ENCODE results near the gene RFX3. TPM values are rescaled to one million over a fixed set of nuclear protein-coding genes. Genes with fewer than 3 reads are reported as not detected.

The RFX3 gene
- total and polyA plus RNA-seq, 2 donors (not counting 3 experiments of a cell fraction or from before 2014, with no cell fraction given), result 4.8 to 10.5 TPM

GRCh38 chr9:3455094-3455493 lies 70.7 kb downstream of the RFX3 start:
- intact Hi-C loops (cut with micrococcal nuclease) (no loop called here), dilution Hi-C loops (cut with MboI; ENCODE audit: extremely low pct_ligation_motif_present, low sequenced_read_pairs) (no loop called here)
- Histone ChIP-seq H3K36me3 (ENCODE audit: control insufficient read depth in 2 of 2, extremely low read depth in 1 of 2, insufficient read depth in 2 of 2, low read length in 2 of 2) (no peaks in the 10 kb centered on the region), H3K9ac (replicated peaks; ENCODE audit: extremely low read depth, insufficient read depth, low read length) (no peak overlapping the region), H3K9me1 (replicated peaks; ENCODE audit: control insufficient read depth, extremely low read depth, insufficient read depth, low read length) (no peaks in the 10 kb centered on the region), H3K9me3 (replicated peaks; ENCODE audit: control insufficient read depth, insufficient read depth, low read length) (no peaks in the 10 kb centered on the region), H4K20me1 (replicated peaks; ENCODE audit: control insufficient read depth, extremely low read depth, insufficient read depth, low read length) (no peaks in the 10 kb centered on the region), H3K4me3 (replicated peaks in 1 of 3; ENCODE audit: insufficient read depth in 1 of 3, low read depth in 1 of 3, low read length in 3 of 3) (no peak overlapping the region), H3K27ac (ENCODE audit: insufficient read depth, low read depth, low read length) (no peak overlapping the region), H3K4me2 (ENCODE audit: insufficient read depth, low read length) (no peak overlapping the region), H3K79me2 (ENCODE audit: control insufficient read depth, insufficient read depth, low read length) (no peaks in the 10 kb centered on the region), H2AFZ (ENCODE audit: low read depth, low read length) (no peak overlapping the region), H3K4me1 (ENCODE audit: control insufficient read depth, extremely low read depth, insufficient read depth, low read length) (no peaks in the 10 kb centered on the region), H3K27me3 (ENCODE audit: control insufficient read depth in 2 of 2, insufficient read depth in 2 of 2, low read length in 2 of 2) (no peaks in the 10 kb centered on the region)
- ChIA-PET POLR2A (no interaction called here), CTCF (interaction anchor here (1.5 kb wide), 1 partner anchor 44 kb away, joined by 3 read pairs; no protein-coding TSS in a partner anchor)
- FAIRE-seq (no peak), DNase-seq (ENCODE audit: low read depth, low spot score) (no peak)
- BruUV-seq (replicated peaks), result no TSS peak
- TF ChIP-seq POLR2AphosphoS5 (IDR thresholded peaks at IDR 0.05; ENCODE audit: insufficient read depth, low read depth, low read length), result no peak
- TF ChIP-seq POLR2A (IDR thresholded peaks at IDR 0.05; ENCODE audit: low read depth, low read length), result no peak
- TF ChIP-seq JUN (IDR thresholded peaks at IDR 0.05; ENCODE audit: borderline replicate concordance, insufficient read depth, insufficient read length, low read depth), result no peak
- TF ChIP-seq GATA2 (IDR thresholded peaks at IDR 0.05; ENCODE audit: insufficient read depth, insufficient read length, low read depth, low read length), result no peak
- TF ChIP-seq EZH2 (IDR thresholded peaks at IDR 0.05; ENCODE audit: borderline replicate concordance, low read depth, low read length, severe bottlenecking), result no peak
- TF ChIP-seq MYC (IDR thresholded peaks at IDR 0.05; ENCODE audit: low read depth, low read length), result no peak

GRCh38 chr9:3451956-3452355 lies 73.8 kb downstream of the RFX3 start:
- Histone ChIP-seq H3K4me2 (ENCODE audit: insufficient read depth, low read length) (no peak overlapping the region), H4K20me1 (replicated peaks; ENCODE audit: control insufficient read depth, extremely low read depth, insufficient read depth, low read length) (no peaks in the 10 kb centered on the region), H3K27me3 (ENCODE audit: control insufficient read depth in 2 of 2, insufficient read depth in 2 of 2, low read length in 2 of 2) (no peaks in the 10 kb centered on the region), H3K9me1 (replicated peaks; ENCODE audit: control insufficient read depth, extremely low read depth, insufficient read depth, low read length) (no peaks in the 10 kb centered on the region), H3K4me1 (ENCODE audit: control insufficient read depth, extremely low read depth, insufficient read depth, low read length) (no peaks in the 10 kb centered on the region), H3K9me3 (replicated peaks; ENCODE audit: control insufficient read depth, insufficient read depth, low read length) (no peaks in the 10 kb centered on the region), H3K36me3 (ENCODE audit: control insufficient read depth in 2 of 2, extremely low read depth in 1 of 2, insufficient read depth in 2 of 2, low read length in 2 of 2) (no peaks in the 10 kb centered on the region), H3K4me3 (replicated peaks in 1 of 3; ENCODE audit: insufficient read depth in 1 of 3, low read depth in 1 of 3, low read length in 3 of 3) (no peak overlapping the region), H3K27ac (ENCODE audit: insufficient read depth, low read depth, low read length) (no peak overlapping the region), H2AFZ (ENCODE audit: low read depth, low read length) (no peak overlapping the region), H3K9ac (replicated peaks; ENCODE audit: extremely low read depth, insufficient read depth, low read length) (no peak overlapping the region), H3K79me2 (ENCODE audit: control insufficient read depth, insufficient read depth, low read length) (no peaks in the 10 kb centered on the region)
- dilution Hi-C loops (cut with MboI; ENCODE audit: extremely low pct_ligation_motif_present, low sequenced_read_pairs) (no loop called here), intact Hi-C loops (cut with micrococcal nuclease) (no loop called here)
- no peak for DNase-seq (ENCODE audit: low read depth, low spot score)
- ChIA-PET CTCF (interaction anchor here (1.2 to 2.4 kb wide), 2 partner anchors 11 to 211 kb away, joined by 8 to 12 read pairs; no protein-coding TSS in a partner anchor), POLR2A (no interaction called here)
- FAIRE-seq, result no peak
- no TSS peak for BruUV-seq (replicated peaks)
- TF ChIP-seq EZH2 (IDR thresholded peaks at IDR 0.05; ENCODE audit: borderline replicate concordance, low read depth, low read length, severe bottlenecking) (no peak), JUN (IDR thresholded peaks at IDR 0.05; ENCODE audit: borderline replicate concordance, insufficient read depth, insufficient read length, low read depth) (no peak), CTCF (IDR thresholded peaks at IDR 0.05; ENCODE audit: extremely low read depth in 1 of 2, insufficient read depth in 1 of 2, low read depth in 1 of 2, low read length in 2 of 2) (no peak), FOS (IDR thresholded peaks at IDR 0.05; ENCODE audit: borderline replicate concordance, insufficient read depth, low read length) (no peak), GATA2 (IDR thresholded peaks at IDR 0.05; ENCODE audit: insufficient read depth, insufficient read length, low read depth, low read length) (no peak), POLR2A (IDR thresholded peaks at IDR 0.05; ENCODE audit: low read depth, low read length) (no peak), MAX (IDR thresholded peaks at IDR 0.05; ENCODE audit: insufficient read depth, insufficient read length) (no peak), POLR2AphosphoS5 (IDR thresholded peaks at IDR 0.05; ENCODE audit: insufficient read depth, low read depth, low read length) (no peak), MYC (IDR thresholded peaks at IDR 0.05; ENCODE audit: low read depth, low read length) (no peak)
